Kidney epithelial cell (primary cell): ENCODE results near the gene RBM39. TPM values are rescaled to one million over a fixed set of nuclear protein-coding genes. Genes with fewer than 3 reads are reported as not detected.
"Not testable (repeated sequence)": the region's sequence is repeated elsewhere in the genome, so short reads cannot be mapped to it uniquely, and the experiment has no call there.

Source experiments
- DNase-seq: peaks from one replicate; pipeline ENCODE4 v3.0.0-alpha.2; 2010; ENCODE audit warnings: low read depth
- H3K27me3 ChIP-seq: 2 replicates; pipeline ENCODE4 v1.6.0; 2011; ENCODE audit warnings: low read length; ENCODE audit not compliant: control insufficient read depth, insufficient read depth
- H3K36me3 ChIP-seq: 2 replicates; pipeline ENCODE4 v1.5.1; 2011; ENCODE audit warnings: low read length; ENCODE audit not compliant: control insufficient read depth, insufficient read depth
- H3K4me3 ChIP-seq: 2 replicates; pipeline ENCODE4 v1.5.1; 2011; ENCODE audit warnings: low read depth, mild to moderate bottlenecking, control low read depth, low read length
- total RNA-seq: library from RNA; depleted of rRNA; stranded (reverse); fragments of >200 nt; gene quantifications from 2 replicates; pipeline ENCODE4 v1.2.3, GENCODE V29; 2015
- TF ChIP-seq, protein P1 (sequence below): IDR thresholded peaks from 2 replicates; pipeline ENCODE4 v1.5.1; 2011; ENCODE audit warnings: mild to moderate bottlenecking, moderate library complexity, low read length, control low read depth, inconsistent platforms; ENCODE audit not compliant: insufficient read depth, poor library complexity, severe bottlenecking

Gene RBM39
- total RNA-seq, 1 donor from 2014 or later: 204 TPM

DNA sequence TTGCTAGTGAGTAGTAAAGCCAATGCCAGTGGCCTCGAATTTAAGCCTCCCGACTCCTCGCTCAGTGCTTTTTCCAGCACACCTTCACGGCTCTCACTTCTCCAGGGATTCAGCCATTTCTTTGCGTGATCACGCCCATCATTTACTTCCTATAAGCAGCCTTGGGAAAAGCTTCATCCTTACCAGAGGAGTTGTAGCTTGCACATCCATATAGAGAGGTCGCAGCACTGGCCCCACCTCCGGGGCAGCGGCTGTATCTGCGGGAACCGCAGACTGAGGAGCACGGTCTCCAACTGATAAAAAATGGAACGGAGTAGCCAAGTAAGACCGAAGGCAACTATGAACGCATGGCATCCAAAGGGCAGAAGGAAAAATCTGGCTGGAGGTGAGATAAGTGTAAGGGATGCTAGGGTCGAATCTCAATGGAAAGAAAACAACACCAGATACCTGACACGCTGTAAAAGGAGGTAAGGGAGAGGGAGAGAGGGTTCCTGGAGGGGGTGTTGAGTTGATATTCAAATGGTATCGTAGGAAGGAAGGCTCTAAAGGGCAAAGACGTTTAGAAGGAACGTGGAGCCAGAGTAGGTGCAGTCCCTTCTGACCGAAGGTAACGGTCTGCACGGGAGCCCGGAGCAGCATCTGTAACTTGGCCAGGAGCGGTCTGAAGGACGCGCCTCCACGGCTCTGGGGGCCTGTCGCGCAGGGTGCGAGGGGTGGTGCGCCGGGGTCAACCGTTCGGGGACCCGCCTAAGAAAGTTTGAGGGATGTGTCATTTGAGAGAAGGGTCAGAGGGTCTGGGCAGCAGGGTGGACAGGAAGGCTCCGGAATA lies 43.5 kb downstream of the RBM39 start:
- no peak for DNase-seq
- H3K27me3 ChIP-seq: no peaks in the 10 kb centered on the region
- no peaks in the 10 kb centered on the region for H3K36me3 ChIP-seq
- TF ChIP-seq, protein P1, sequence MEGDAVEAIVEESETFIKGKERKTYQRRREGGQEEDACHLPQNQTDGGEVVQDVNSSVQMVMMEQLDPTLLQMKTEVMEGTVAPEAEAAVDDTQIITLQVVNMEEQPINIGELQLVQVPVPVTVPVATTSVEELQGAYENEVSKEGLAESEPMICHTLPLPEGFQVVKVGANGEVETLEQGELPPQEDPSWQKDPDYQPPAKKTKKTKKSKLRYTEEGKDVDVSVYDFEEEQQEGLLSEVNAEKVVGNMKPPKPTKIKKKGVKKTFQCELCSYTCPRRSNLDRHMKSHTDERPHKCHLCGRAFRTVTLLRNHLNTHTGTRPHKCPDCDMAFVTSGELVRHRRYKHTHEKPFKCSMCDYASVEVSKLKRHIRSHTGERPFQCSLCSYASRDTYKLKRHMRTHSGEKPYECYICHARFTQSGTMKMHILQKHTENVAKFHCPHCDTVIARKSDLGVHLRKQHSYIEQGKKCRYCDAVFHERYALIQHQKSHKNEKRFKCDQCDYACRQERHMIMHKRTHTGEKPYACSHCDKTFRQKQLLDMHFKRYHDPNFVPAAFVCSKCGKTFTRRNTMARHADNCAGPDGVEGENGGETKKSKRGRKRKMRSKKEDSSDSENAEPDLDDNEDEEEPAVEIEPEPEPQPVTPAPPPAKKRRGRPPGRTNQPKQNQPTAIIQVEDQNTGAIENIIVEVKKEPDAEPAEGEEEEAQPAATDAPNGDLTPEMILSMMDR: no peak
- H3K4me3 ChIP-seq: peak overlapping the region; percentile 99

DNA sequence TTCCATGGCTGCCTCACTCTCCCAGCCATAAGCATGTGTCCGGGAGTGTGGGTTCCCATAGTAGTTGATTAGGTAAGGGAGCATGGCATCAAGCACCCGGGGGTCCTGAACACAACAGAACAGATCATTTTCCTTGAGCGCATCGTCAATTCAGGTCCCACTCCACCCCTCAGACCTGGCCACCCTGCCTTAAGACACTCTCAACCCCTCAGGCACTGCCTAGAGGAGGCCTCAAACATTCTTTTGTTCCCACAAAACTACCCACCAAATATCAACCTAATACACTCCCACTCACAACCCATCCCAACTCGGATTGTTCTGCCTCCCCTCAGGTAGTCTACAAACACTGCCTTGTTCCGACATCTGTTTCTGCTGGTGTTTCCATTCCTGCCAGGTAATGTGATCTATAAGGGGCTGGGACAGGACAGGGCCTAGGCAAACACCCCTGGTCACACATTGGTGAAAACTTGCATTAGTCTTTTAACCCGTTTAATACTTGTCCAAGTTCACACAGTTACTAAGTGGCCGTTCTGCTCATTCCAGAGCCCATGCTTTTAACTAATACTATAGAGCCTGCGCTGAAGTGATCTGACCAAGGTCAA lies 44.3 kb downstream of the RBM39 start:
- TF ChIP-seq, protein P1: no peak
- no peak for DNase-seq
- Histone ChIP-seq H3K36me3 (no peaks in the 10 kb centered on the region), H3K4me3 (peak overlapping the region; percentile 99), H3K27me3 (no peaks in the 10 kb centered on the region)

DNA sequence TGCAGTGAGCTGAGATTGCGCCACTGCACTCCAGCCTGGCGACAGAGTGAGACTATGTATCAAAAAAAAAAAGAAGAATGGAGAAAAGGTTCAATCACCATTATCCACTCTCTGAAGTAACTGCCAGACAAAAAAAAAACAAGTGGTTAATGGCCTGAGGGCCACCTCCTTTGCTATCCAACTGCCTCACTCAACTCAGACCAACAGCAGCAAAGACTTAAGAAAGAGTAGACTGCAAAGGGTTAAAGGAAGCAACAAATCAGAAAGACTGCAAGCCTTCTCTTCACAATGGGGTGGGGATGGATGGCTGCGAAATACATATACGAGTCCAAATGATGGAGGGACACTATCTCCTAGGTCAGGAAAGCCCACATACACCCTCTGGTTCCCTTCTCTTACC lies 46.1 kb downstream of the RBM39 start:
- no peak for DNase-seq
- H3K27me3 ChIP-seq: no peaks in the 10 kb centered on the region
- TF ChIP-seq, protein P1: no peak
- H3K4me3 ChIP-seq: no peak overlapping the region
- H3K36me3 ChIP-seq: no peaks in the 10 kb centered on the region

DNA sequence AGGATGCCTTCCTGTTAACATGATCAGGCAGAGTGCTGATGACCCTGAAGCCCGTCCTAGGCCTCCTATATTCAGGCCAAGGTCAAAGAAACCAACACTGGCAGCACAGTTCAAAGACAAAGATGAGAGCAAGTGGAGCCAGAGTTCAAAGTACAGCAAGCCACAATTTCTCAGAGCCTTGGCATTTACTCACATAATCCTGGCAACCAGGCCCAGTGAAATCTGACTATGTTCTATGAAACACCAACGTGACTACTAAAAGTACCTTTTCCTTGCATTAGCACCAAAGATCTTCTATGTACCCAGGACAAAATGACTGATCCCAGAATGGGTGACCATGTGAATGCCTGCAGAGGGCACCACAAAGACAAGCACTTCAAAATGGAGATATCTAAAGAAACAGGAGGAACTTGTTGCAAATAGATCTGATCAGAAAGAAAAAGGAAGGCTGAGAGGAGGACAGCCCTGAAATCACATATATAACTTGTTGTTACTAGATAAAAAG lies 46.8 kb downstream of the RBM39 start:
- no peaks in the 10 kb centered on the region for H3K27me3 ChIP-seq
- TF ChIP-seq, protein P1: no peak
- no peaks in the 10 kb centered on the region for H3K36me3 ChIP-seq
- H3K4me3 ChIP-seq: no peak overlapping the region
- DNase-seq: no peak

DNA sequence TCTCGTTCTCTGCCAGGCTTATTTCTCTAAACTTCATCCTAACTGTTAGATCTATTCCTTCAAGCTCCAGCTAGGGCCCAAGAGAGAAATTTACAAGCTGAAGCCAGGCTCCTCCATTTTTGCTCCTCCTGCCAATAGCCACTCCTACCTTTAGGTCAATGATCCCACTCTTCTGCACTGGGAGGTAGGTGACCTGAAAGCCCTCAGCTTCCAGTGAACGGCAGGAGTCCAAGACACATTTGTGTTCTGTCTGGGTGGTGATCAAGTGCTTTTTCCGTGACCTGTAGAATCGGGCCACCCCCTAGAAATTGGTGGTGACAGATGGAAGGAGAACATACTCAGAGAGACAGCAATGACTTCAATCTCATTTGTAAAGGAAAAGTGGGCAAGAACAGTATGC lies 51.8 kb downstream of the RBM39 start:
- no peak for DNase-seq
- H3K4me3 ChIP-seq: no peak overlapping the region
- no peaks in the 10 kb centered on the region for H3K27me3 ChIP-seq
- TF ChIP-seq, protein P1: no peak
- H3K36me3 ChIP-seq: no peaks in the 10 kb centered on the region

DNA sequence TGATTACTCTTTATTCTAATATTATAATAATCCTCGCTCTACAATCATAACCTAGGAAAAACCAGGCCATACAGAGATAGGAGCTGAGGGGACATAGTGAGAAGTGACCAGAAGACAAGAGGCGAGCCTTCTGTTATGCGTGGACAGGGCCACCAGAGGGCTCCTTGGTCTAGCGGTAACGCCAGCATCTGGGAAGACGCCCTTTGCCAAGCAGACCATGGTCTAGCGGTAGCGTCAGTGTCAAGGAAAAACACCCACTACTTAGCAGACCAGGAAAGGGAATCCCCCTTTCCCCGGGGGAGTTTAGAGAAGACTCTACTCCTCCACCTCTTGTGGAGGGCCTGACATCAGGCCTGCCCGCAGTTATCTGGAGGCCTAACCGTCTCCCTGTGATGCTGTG lies 55.2 kb downstream of the RBM39 start:
- H3K4me3 ChIP-seq, DNase-seq, H3K27me3 ChIP-seq, H3K36me3 ChIP-seq: not testable (repeated sequence)

DNA sequence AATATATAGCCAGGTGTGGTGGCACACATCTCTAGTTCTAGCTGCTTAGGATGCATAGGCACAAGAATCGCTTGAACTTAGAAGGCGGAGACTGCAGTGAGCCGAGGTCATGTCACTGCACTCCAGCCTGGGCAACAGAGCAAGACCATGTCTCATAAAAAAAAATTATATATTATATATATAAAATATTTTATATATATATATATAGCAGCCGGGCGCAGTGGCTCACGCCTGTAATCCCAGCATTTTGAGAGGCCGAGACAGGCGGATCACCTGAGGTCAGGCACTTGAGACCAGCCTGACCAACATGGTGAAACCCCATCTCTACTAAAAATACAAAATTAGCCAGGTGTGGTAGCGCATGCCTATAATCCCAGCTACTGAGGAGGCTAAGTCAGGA lies 56.7 kb downstream of the RBM39 start:
- not testable (repeated sequence) for H3K27me3 ChIP-seq, DNase-seq, H3K36me3 ChIP-seq, H3K4me3 ChIP-seq
